22Rv1 (cell line): ENCODE data around the gene KRT28.
"Not testable (repeated sequence)": the region's sequence is repeated elsewhere in the genome, so short reads cannot be mapped to it uniquely, and the experiment has no call there.

Source experiments
- ZFX ChIP-seq: fragments of 450-650 bp; IDR thresholded peaks from 2 replicates; pipeline ENCODE4 v1.6.1; 2017; ENCODE audit warnings: antibody characterized with exemption, borderline replicate concordance
- TF ChIP-seq, protein P1 (sequence below): fragments of 450-650 bp; IDR thresholded peaks from 2 replicates; pipeline ENCODE4 v1.5.1; 2017; ENCODE audit warnings: mild to moderate bottlenecking

DNA sequence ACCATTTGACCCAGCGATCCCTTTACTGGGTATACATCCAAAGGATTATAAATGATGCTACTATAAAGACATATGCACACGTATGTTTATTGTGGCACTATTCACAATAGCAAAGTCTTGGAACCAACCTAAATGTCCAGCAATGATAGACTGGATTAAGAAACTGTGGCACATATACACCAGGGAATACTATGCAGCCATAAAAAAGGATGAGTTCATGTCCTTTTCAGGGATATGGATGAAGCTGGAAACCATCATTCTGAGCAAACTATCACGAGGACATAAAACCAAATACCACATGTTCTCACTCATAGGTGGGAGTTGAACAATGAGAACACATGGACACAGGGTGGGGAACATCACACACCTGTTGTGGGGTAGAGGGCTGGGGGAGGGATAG lies 14.9 kb upstream of the KRT28 start:
- TF ChIP-seq, protein P1, sequence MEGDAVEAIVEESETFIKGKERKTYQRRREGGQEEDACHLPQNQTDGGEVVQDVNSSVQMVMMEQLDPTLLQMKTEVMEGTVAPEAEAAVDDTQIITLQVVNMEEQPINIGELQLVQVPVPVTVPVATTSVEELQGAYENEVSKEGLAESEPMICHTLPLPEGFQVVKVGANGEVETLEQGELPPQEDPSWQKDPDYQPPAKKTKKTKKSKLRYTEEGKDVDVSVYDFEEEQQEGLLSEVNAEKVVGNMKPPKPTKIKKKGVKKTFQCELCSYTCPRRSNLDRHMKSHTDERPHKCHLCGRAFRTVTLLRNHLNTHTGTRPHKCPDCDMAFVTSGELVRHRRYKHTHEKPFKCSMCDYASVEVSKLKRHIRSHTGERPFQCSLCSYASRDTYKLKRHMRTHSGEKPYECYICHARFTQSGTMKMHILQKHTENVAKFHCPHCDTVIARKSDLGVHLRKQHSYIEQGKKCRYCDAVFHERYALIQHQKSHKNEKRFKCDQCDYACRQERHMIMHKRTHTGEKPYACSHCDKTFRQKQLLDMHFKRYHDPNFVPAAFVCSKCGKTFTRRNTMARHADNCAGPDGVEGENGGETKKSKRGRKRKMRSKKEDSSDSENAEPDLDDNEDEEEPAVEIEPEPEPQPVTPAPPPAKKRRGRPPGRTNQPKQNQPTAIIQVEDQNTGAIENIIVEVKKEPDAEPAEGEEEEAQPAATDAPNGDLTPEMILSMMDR = not testable (repeated sequence)
- TF ChIP-seq ZFX = not testable (repeated sequence)
